GM19035 (cell line): ENCODE results near the gene TBX6.

Source experiments
- ATAC-seq: cut with Tn5 transposase; IDR thresholded peaks from one replicate; pipeline ENCODE4 v1.9.1; 2021; ENCODE audit not compliant: unreplicated experiment

Gene TBX6

DNA sequence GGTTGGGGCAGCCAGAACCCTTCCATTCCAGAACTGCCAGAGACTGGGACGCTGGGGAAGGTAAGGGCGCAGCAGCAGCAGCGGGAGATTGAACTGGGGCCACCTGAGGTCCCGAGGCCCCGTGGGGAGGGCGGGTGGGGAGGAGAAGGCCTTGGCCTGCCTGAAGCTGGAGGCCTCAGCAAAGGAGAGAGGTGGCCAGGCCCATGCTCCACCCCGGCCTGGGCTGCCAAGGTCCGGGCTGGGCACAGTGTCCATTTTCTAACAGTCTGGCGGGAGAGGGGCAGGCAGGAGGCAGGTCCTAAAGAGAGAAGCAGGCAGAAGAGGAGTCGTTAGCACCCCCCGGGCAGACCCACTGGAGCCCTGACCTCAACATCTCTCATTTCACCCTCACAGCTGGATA, 22.7 kb upstream of the TBX6 start:
- no peak for ATAC-seq

DNA sequence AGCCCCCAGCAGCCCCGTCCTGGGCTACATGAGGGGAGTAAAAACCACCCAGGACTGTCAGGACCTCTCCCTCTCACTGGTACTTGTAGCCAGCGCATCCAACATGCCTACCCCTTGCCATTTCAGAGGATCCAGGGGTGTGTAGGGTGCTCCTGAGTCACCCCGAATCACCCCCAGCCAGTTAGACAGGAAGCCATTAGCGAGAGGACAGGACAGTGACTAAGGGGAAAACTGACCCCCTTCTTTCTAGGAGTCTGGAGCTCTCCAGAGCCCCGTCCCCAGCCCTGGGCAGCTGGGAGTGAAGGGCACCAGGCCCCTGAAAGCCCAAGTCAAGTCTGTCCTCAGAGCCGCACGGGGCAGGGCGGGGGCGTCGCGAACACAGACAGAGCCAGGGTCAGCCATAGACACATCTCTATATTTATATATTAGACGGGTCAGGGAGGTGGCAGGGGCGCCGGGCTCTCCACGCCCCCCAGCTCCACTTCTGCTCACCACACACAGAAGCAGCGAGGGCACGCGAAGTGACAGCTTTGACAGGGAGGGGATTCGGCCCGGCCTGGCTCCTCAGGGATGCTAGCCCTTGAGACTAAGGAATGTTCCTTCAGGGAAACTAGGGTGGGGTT, 22.1 kb upstream of the TBX6 start:
- ATAC-seq, result no peak

DNA sequence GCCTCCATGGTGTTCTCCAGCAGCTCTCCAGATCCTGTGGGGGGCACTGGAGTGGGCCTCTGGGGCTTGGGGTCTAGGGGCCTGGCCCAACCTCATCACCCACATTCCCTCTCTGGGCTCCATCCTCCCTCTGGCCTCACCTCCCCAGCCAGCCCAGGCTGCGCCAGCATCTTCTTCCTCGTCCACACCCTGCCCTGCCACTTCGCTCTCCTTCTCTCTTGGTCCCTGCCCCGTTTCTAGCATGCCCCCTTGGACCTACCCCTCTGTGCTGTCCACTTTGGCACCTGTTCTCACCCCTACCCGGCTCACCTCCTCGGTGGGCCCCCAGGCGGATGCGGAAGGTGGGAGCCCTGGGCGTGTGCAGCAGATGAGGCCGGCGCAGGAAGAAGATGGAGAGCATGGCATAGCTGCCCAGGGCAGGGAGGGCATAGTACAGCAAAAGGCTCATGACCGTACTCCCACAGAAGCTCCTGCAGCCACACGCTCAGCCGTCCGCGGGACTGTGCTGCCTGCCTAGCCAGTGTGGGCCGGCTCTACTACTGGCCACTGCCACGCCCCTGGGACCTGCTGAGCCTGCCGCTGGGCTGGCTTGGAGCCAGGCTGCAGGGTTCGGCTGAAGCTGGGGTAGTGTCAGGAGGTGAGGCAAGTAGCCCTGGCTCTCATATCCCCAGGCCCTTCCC, 21.4 kb upstream of the TBX6 start, which contains the start of gene GDPD3:
Gene GDPD3 (minus strand): TSS at position 507 of the 680 bp plus-strand sequence. CDS start 59 bp downstream, at position 448.
- ATAC-seq, result no peak

DNA sequence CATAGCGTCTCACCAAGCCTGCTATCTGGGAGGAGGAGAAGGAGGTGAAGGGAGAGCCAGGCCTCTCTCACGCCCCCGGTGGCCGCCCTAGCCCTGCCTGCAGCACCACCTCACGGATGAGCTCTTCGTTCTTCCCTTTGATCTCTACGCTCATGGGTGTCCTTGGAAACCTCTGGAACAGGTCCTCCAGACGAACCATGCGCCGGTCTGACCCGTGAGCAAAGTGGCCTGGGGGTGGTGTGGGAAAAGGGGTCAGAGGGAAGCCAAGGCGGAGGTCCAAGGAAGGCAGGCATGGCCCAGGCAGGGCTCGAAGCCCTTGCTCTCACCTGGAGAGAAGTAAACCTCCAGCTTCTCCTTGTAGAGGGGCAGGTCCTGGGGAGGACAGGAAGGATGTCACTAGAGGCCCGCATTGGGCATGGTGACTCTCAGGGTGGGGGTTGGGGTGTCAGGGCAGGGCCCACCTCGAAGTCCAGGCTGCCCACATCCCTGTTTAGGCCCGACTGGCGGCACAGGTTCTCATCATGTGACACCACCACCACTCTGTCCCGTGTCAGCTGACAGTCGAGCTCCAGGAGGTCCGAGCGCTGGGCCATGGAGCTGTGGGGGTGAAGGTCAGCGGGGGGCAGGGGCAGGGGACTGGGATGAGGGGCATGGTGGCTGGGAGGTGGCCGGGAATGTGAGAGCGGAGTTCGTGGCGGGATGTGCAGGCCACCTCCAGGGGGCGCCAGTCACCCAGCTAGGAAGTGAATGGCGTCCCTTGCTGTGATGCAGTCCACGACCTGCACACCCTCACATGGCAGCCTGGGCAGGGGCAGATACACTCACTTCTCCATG, 20.7 kb upstream of the TBX6 start:
- no peak for ATAC-seq

DNA sequence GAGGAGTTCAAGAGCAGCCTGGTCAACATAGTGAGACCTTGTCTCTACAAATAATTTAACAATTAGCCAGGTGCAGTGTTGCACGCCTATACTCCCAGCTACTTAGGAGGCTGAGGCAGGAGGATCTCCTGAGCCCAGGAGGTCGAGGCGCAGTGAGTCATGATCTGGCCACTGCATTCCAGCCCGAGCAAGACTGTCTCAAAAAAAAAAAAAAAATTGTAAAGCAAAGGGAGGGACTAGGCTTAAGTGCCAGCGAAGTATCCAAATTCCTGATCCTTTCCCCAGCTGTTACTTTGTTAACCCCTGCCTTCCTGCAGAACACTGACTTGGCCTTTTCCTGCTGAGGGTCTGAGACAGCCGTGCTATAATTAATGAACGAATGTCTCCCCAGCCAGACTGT, 18.9 kb upstream of the TBX6 start:
- no peak for ATAC-seq

DNA sequence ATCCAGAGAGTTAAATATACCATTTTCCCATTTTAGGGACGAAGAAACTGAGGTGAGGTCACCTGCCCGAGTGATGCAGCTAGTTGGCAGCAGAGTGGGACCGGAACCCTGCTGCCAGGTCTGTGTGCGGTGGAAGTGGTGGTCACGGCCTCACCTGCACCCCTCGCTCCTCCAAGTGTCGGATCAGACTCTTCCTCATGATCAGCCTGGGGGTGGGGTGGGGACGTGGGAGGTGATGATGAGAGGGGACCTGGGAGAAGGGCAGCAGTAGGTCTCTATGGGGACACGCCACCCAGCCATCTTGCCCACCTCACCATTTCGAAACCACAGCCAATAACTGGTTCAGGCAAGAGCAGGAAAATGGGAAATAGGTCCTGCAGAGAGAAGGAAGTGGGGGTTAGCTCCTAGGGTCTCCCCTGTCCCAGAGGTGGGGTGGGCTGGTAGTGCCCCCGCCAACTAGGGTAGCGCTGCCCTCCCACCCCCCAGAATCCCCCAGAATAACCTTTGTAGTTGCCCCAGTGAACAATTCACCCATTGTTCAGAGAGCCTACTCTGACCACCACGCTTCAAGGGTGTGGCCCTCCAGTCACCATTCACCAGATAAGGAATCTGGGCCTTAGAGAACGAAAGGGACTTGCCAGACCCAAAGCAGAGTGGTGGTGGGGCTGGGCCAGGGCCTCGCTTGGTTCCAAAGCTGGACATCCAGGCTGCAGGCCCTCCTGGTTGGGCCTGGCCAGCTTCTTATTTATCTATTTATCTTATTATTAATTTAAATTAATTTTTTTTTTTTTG, 16.5 kb upstream of the TBX6 start:
- no peak for ATAC-seq

DNA sequence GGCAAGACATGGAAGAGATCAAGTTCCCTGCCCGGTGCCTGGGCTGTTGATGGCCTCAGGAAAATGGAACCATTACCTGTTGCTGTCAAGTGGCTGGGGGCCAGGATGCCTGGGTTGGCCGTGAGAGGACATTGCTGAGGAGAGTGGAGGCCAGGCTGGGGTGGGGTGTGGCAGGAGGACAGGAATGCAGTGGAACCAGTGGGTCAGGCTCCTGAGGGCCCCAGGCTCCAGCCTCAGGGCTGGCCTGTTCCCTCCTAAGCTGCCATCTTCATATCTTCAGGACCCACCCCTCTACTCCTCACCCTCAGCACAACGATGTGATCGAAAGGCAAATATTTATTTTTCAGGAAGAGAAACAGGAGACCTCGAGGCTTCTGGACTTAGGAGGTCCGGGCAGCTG, 12.8 kb upstream of the TBX6 start:
- ATAC-seq, result no peak

DNA sequence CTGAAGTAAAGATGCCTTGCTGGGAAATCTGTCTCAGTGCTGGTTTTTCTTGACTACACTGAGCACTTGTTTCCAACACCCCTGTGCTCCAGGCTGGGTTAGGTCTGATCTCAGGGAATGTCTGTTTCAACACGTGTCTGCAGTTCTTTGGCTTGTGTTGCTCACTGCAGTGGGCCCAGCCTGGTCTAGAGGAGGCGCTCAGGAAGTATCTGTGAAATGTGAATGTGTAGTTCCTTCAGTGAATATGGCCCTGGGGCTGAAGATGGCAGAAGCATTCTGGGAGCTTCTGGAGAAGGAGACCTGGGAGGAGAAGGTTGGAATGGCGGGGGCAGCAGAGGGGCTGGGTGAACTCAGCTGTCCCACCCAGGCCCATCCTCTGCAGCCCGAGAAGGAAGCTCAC, 12.4 kb upstream of the TBX6 start:
- ATAC-seq, result no peak

DNA sequence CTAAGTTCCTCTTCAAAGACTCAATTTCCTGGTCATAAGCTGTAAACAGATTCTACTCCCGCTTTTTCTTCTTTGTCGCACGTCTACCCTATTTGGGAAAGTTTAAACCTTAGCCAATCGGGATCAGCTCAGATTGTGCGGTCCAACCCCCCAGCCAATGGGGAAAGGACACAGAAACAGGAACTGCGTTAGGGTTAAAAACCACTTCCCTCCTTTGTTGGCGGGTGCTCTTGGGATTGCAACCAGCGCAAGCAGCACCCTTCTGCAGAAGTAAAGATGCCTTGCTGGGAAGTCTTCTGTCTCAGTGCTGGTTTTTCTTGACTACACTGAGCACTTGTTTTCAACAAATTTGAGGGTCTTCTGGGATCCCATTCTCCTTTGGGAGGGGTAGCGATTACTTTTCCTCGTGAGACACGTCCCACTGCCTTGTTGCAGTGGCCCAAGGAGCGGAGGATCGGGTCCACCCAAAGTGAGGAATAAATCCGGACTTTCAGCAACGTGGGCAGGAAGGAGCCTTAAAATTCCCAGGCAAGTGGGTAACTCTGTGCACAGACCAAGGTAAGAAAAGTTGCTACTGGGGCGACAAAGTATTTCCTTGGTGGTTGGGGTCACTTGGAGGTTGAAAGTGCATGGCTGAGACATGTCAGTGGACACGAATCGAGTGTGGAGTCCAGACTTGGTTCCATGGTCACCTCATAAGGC, 5.3 kb upstream of the TBX6 start:
- ATAC-seq, result no peak

DNA sequence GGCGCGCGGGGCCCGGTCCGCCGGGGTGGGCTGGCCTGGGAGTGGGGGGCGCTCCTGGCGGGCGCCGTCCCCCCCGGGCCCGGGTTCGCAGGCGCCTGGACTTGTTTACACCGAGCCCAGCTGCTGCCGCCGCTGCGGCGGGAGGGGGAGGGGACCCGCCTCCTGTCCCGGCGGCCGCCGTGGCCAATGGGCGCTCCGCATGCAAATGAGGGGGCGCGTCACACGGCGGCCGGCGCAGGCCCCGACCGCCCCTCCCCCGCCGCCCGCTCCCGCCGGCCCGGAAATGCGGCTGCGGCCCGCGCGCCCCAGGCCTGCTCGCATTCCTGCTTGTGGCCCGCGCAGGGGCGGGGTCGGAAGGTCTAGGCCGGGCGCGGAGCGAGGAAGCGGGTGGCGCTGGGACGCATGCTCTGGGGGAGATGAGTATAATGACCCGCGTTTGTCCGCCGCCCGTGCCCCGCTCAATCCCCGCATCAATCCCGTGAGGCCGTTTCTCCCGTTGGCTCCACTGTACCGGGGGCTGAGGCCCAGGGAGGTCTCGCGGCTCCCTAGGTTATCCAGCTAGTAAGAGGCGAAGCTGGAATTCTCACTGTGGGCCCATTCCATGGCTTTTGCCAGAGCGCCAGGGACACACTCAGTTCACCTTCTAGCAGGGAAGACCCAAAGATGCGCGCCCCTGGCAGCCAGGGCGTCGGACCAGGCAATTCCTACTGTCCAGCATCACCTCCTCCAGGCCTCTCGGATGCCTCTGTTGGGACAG, 4.6 kb upstream of the TBX6 start, which contains the start of gene YPEL3:
Gene YPEL3 (minus strand): TSS at position 109 of the 757 bp plus-strand sequence. CDS start 731 bp downstream, outside the sequence.
- ATAC-seq, result peak; percentile 38

DNA sequence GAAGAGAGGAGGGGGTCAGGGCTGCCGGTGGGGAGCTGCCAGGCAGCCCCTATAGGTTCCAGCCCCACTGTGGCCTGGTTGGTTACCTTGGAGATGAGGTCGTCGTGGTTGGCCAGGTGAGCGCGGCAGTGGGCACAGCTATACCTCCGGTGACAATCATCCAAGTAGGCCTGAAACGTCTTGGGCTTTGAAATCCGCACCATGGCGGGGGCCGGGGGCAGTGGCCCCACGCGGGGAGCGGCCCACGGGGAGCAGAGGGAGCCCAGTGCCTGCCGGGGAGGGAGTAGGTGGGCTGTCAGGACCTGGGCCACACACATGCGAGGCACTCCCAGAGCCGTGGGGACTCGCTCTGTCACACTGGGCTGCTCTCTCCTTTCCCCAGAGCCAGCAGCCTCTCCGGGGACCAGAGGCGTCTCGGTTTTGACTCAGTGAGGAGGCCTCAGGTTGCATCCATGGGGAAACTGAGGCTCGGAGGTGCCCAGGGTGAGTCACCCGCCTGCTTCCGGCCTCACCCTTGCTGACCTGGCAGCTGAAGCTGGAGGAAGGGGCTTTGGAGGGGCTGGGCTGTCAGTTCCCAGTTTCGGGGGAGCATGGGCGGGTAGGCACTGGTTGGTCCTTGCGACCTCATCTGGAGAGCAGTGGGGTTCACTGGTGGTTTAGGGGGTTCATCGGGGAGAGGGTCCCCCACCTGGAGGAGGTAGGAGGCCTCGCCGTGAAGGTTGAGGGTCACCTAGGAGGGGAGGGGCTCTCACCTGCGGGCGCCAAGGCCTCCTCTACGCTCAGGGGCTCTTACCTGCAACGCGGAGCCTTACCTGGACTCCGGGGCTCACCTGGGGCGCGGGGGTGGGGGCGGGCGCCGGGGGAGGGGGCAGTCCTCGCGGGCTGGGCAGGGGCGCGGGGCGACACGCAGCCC, 3.7 kb upstream of the TBX6 start:
- ATAC-seq, result no peak

DNA sequence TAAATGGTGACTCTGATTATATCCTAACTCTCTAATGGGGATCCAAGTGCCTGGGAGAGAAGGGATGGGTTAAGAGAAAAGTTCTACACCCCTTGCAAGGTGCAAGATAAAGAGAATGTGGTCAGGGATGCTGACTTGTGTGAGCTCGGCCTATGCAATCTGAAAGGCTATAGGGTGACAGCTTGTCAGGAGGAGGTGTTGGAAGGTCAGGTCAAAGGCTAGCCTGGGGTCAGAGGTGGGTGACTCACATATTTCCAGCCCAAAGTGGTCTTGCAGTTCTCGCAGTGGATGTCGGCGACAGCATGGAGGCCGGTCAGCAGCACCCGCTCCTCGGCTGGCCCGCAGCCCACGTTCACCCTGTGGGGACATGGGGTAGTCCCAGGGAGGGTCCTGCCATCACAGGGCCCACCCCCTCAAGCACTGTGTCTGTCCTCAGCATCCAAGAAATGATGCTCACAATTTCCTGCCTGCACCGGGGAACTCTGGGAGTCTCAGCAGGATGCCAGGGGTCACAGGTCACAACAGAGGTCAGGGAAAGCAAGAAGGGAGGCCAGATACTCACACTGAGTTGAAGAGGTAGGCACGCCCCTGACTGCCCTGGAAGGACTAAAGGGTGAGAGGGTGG, 2.9 kb upstream of the TBX6 start:
- no peak for ATAC-seq

DNA sequence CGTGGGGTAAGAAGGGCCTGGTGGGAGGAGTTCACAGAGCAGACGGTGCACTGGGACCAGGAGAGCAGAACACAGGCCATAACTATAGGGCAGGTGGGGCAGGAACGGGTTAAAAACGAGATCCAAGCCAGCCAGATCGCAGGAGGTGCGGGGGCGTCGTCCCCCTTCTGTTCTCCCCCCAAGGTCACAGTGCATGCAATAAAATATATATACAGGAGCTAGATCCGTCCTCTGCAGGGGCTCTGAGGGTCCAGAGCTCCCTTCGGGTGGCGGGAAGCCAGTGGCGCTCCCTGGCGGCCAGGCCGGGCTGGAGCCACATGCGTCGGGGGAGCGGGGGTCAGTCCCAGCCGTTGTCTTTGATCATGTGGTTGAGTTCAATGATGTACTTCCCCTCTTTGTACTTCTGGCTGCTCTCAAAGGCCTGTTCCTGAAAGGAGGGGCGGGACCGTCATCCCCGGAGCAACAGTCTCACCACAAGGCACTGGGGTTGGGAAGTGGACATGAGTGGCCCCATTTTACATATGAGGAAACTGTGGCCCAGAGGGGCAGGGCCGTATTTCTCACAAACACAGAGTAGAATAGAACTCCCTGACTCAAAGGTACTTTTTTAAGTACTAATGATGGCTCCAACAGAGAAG, 768 bp upstream of the TBX6 start:
- peak; percentile 46 for ATAC-seq

DNA sequence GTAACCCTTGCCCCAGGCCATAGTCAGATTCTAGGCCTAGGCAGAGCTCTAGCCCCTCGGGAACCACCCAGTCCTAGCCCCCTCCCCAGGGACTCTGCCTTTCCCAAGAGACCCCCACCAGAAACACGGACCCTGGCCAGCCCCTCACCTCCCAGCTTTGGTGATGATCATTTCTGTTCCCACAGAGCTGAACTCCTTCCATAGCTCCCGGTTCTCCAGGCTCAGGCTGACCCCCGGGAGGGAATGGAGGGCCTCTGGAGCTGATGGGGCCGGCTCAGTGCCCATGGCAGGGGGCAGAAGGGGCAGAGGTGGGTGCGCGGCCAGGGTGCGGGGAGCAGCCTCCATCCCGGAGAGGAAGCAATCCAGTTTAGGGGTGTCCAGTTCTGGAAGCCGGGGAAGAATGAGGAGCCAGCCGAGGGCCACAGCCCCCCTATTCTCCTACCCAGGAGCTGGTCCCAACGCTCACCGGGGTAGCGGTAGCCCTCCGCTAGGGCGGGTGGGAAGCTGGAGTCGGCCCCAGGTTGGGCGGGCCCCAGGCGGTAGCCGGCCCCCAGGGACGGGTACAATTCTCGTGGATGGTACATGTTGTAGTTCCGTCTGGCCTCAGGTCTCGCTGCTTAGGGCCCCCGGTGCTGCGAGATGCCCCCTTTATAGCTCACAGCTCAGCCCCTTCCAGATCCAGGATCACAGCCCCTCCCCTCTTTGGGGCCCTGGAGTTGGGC, 953 bp downstream of the TBX6 start:
- ATAC-seq, result no peak

DNA sequence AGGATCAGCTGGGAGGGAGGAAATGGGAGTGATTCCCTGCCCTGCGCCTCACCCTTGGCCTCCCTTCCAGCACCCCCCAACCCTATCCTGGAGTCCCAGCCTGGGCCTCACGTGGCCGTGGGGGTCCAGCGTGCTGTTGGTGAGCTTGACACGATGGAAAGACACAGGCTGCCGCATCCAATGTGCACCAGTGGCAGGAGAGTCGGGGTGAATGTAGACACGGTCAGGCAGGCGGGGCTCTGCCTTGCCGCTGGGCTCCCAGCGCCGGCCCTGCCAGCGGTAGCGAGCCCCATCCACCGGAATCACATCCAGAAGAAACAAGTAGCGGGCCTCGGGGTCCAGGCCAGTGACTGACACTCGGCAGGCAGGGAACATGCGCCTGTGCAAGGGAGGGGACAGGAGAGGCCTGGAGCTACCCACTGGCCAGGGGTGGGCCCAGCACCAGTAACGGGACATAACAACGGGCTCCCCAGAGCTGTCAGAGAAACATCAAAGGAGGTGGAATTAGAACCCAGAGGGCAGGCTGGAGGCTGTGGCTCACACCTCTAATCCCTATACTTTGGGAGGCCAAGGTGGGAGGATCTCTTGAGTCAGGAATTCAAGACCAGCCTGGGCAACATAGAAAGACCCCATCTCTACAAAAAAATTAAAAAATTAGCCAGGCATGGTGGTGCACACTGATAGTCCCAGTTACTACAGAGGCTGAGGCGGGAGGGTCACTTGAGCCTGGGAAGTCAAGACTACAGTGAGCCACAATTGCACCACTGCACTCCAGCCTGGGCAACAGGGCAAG, 2.7 kb downstream of the TBX6 start:
- ATAC-seq, result no peak

DNA sequence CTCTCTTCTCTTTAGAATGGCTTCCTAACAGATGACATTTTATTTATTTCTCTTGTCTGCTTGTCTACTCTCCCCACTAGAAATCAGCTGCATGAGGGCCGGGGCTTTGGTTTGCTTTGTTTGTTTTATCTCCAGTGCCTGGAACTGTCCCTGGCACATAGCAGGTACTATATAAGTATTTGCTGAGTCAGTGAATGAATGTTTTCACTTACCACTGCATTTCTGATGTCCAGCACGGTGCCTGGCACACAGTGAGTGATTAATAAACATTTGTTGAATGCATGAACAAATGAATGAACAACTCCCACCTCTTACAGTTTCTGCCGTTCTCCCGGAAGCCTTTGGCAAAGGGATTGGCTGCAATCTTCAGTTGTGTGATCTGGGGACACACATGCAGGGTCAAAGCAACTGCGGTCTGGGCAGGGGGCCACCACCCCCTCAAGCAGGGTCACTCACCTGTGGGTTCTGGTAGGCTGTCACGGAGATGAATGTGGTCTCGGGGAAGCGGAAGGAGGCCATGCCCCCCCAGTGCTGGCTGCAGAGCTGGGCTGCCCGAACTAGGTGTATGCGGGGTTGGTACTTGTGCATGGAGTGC, 3.4 kb downstream of the TBX6 start:
- no peak for ATAC-seq
